T-helper 2 cell treated with Interferon-gamma antibody and Interleukin-4, amounts not matched to agents 100 ng/mL and 5 ng/mL, for 36 hours (primary cell): Measurements from ENCODE around the gene GLUD1. TPM values are rescaled to one million over a fixed set of nuclear protein-coding genes. Genes with fewer than 3 reads are reported as not detected.
"Not testable (repeated sequence)": the region's sequence is repeated elsewhere in the genome, so short reads cannot be mapped to it uniquely, and the experiment has no call there.

ENCODE experiments used
- intact Hi-C: fragments of 100-400 bp; cut with micrococcal nuclease; formaldehyde crosslinking; loops from one replicate; pipeline ENCODE4 v1.15.1; 2023
- total RNA-seq: library from RNA; stranded (reverse); gene quantifications from 2 replicates; pipeline ENCODE4 v1.2.3, GENCODE V29; 2022

The GLUD1 gene
- 99.2 and 99.7 TPM in 2 replicates for total RNA-seq

- intact Hi-C loops = loop anchor here (1.0 to 10.0 kb wide), 8 partner anchors 123 to 768 kb away; partner anchors contain the start of genes ATAD1, BMPR1A, KLLN and PTEN
These were observed at the start of gene GLUD1, which contains the start of gene SHLD2 for GRCh38 chr10:87094373-87095235. GLUD1 (minus strand) TSS chr10:87094843; CDS start chr10:87094769, 74 bp downstream. SHLD2 (plus strand) TSS chr10:87095206; CDS start chr10:87151355, 56,149 bp downstream.

- intact Hi-C loops = not testable (repeated sequence)
These were observed 48.4 kb upstream of the GLUD1 start for GRCh38 chr10:87143109-87143418.

- intact Hi-C loops = not testable (repeated sequence)
These were observed 47.8 kb upstream of the GLUD1 start for GRCh38 chr10:87142230-87143108.

- intact Hi-C loops = not testable (repeated sequence)
These were observed 42.8 kb upstream of the GLUD1 start for GRCh38 chr10:87137478-87137877.

- intact Hi-C loops = not testable (repeated sequence)
These were observed 39.8 kb upstream of the GLUD1 start for GRCh38 chr10:87134440-87134839.

GRCh38 chr10:87133936-87134335 lies 39.3 kb upstream of the GLUD1 start:
- intact Hi-C loops = not testable (repeated sequence)

- intact Hi-C loops = not testable (repeated sequence)
These were observed 37.5 kb upstream of the GLUD1 start for GRCh38 chr10:87132176-87132575.

- intact Hi-C loops = not testable (repeated sequence)
These were observed 33.0 kb upstream of the GLUD1 start for GRCh38 chr10:87127607-87128156.

- intact Hi-C loops = not testable (repeated sequence)
These were observed 32.4 kb upstream of the GLUD1 start for GRCh38 chr10:87127048-87127447.

- intact Hi-C loops = not testable (repeated sequence)
These were observed 28.7 kb upstream of the GLUD1 start for GRCh38 chr10:87123351-87123750.

GRCh38 chr10:87119029-87119428 lies 24.4 kb upstream of the GLUD1 start:
- intact Hi-C loops = not testable (repeated sequence)

GRCh38 chr10:87118122-87118521 lies 23.5 kb upstream of the GLUD1 start:
- intact Hi-C loops = not testable (repeated sequence)

GRCh38 chr10:87105446-87106124 lies 10.9 kb upstream of the GLUD1 start:
- intact Hi-C loops = no loop called here

- intact Hi-C loops = not testable (repeated sequence)
These were observed 10.1 kb upstream of the GLUD1 start for GRCh38 chr10:87104727-87105126.

- intact Hi-C loops = no loop called here
These were observed 7.4 kb upstream of the GLUD1 start for GRCh38 chr10:87101996-87102395.

GRCh38 chr10:87095236-87095945 lies 748 bp upstream of the GLUD1 start:
- intact Hi-C loops = loop anchor here (1.0 to 10.0 kb wide), 5 partner anchors 124 to 767 kb away; partner anchors contain the start of genes ATAD1, BMPR1A, KLLN and PTEN

GRCh38 chr10:87093632-87094372 lies 841 bp downstream of the GLUD1 start:
- intact Hi-C loops = loop anchor here (1.0 to 10.0 kb wide), 7 partner anchors 10 to 769 kb away; partner anchors contain the start of genes ATAD1, BMPR1A, KLLN and PTEN

- intact Hi-C loops = loop anchor here (1.0 to 10.0 kb wide), 4 partner anchors 9 to 722 kb away; partner anchors contain the start of genes ATAD1 and WAPL
These were observed 1.6 kb downstream of the GLUD1 start for GRCh38 chr10:87092861-87093631.
